ENCODE data around the gene SLC4A11.

SLC4A11 gene

DNA sequence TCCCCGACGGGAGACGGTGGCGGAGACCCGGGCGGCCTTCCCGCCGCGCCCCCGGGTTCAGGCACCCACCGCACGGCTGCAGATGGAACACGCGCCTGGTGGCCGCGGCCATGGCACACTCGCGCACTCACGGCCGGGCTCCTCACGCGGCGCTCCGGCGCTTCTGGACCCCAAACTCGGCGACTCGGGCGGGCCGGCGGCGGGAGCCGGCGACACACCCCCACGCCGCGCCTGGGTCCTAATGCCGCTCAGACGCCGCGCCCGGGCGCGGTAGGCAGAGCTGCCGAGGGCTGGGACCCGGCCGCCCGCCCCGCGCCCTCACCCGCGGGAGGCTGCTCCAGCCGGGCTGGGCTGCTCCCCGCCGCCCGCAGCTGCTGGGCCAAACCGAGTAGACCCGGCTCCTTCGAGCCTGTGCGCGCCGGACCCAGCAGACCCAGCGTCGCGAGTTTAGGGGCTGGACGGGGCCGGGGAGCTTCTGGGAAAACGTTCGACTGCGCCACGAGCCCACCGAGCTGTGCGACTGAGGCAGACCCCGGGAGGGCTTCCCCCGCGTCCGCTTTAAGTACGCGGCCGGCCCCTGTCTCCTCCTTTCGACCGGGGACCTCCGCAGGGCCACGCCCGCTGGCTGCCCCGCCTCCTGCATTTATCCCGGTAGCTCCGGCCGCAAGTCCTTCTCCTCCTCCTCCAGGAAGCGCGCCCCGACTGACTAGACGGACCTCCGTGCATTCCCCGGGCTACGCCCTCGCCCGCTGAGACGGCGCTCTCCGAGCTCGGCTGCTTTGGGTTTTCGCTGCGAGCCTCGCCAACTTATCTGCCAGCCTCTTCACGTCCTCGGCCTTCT is at the start of gene SLC4A11:
SLC4A11 (minus strand) TSS at position 165 of the 841 bp plus-strand sequence; CDS start at position 112, 53 bp downstream.
- peak; percentile 47 for DNase-seq

DNA sequence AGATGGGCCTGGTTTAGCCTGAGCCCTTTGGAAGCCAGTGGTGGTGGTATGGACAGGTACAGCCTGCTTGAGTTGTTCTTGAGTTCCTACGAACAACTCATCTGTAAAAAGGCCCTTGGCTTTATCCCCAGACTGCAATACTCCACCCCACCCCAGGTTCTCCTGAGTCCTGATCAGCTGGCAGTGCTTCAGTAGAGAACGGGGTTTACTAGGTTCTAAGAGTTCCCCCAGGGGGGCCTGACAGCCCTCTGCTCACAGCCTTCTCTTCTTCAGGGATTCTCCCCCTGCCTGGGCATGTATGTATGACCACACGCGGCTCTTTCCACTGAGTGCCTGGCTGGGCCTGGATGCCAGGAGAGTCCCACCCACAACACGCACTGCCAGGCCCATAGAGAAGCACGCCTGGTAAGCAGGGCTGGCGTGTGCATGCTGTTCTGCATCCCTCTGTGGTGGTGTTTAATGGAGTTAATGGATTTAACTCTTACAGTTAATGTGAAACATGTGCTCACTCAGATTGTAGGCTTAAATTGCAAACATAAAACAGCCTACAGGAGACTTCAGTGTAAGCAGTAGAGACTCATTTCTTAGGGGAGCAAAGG is 44.3 kb upstream of the SLC4A11 start:
- DNase-seq = no peak

DNA sequence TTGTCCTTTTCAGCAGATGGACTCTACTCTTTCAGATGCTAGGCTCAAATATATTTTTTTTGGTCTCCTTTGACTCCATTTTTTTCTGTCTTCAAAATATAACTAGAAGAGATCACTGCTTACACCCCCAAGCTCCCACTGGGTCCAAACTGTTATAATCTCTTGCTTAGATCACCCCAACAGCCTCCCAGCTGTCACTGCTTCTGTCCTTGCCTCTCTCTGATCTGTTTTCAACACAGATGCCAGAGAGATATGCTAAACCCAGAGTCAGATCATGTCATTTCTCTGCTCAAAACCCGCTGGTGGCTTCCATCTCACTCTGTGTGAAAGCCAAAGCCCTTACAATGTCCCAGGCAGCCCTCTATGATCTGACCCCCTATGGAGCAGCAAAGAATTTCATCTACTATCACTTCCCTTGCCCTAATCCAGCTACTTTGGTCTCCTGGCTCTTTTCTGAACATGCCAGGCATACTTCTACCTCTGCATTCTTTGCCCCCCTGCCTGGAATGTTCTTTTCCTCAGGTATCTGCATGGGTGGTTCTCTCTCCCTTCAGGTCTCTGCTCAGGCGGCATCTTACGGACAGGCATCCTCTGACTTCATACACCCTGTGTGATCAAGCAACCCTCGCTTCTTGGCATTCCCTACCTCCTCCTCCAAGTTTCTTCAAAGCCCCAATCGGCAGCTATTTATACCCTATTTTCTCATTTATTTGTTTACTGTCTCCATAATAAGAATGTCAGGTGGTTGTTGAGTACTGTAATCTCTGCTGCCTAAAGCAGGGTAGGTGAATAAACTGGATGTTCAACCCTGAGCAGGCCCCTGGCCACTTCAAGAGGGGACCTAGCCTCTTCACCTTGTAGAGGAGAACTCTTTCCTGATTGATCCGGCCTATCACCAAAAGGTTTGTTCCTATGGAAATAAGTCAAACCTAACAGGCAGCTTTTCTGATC is 43.6 kb upstream of the SLC4A11 start:
- DNase-seq = no peak

DNA sequence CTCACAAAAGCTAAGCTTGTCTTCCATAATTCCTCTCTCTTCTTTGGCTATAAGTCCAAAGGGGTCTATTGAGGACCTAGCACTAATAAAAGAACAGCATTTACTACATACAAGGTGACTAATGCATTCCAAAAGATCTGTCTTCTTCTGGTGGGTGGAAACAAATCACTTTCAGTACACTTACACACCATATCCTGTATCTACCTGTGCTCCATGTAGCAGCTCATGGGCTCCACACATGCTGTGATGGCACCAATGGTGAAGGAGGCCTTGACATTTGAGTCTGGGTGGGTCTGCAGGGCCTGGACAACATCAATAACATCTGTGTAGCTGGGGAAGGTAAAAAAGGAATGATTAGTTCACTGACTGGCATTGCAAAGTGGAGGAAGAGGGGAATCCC is 42.4 kb upstream of the SLC4A11 start:
- no peak for DNase-seq

DNA sequence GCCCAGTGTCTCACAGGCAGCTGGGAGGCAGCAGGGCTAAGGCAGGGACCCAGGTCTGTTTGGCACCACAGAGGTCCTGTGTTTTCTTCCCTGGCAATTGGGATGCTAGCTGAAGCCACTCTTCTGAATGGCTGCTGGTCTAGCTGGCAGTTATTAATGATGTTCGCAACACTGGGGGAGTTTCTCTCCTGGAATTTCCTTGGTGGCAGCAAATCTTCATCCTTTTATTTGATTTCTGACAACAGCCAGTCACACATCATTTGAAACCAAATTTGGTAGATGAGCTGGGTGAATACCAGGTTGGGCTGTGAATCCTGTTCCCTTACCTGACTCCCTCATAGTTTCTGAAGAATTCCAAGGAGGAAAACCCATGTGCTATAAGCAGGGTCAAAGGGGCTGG is 40.8 kb upstream of the SLC4A11 start:
- no peak for DNase-seq

DNA sequence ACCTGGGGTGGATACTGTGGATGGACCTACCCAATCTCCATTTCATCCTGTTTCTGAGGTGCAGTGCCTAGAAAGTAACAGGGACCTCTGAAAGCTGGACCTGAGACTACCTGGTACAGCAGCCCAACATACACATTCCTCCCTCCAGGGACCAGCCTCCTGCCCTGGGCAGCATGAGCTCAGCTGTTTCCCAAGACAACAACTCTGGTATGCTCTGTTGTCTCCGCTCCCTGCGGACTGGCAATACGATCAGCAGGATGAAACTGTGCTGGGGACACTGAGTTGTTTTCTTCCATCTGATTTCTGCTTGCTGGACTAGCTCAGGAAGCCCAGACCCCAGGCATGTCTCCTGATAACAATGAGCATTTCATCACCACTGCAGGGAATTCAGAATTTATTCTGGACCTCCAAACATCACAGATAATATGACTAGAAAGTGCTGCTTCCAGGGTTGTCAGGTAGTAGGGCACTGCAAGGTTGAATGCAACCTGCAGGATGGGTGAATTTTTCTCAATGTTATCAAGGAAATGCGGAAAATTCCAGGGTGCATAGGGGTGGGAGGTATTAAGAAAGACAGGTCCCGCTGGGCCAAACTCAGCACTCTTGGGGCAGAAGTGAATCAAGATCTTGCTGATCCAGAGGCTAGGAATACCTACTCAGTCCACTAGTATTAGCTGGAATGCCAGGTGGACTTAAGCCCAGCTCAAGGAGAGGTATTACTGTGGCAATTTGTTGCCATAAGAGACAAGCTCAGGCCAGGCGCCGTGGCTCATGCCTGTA is 38.9 kb upstream of the SLC4A11 start:
- DNase-seq = no peak

DNA sequence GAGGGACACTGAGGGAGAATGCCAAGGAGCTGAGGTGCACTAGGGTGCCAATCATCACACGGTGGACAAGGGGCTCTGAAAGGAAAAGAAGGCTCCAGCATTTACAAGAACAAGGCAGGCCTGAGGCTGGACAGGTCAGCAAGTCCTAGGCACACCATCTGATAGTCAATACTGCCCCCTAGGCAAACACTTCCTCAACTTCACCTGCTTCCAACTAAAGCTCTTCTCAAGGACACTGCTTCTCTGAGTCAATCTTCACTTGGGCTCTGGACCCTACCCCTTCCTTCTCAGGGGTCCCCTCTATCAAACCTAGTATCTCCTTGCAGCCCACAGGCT is 37.7 kb upstream of the SLC4A11 start:
- no peak for DNase-seq

DNA sequence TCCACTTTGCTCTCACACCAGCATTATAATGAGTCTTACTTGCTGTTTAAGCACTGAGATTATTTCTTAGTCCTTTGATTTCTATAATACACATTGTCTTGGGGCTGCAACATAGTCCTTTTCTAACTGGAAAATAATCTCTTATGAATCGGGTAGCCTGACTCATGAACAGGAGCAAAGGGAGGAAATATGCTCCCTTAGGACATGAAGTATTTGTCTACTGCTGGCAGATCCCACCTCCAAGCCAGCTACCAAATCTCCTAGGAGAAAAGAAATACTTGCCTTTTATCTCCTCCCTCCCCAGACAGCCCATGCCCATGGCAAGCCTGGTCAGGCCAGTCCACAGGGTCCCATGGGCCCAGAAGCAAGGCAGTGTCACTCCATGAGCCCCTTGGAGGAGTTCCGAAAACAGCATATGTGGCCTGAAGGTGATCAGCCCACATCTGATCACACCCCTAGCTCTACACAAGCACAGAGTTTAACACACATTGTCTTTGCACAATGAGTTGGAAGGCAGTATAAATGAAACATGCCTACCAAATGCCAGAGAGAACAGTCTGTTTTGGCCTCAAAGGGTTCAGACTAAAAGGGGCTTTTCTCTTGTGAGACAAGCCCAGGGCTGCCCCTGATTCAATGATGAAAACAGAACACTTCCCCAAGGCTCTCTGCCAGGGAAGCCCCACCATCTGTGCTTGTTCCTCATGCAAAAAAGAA is 37.1 kb upstream of the SLC4A11 start:
- DNase-seq = no peak

DNA sequence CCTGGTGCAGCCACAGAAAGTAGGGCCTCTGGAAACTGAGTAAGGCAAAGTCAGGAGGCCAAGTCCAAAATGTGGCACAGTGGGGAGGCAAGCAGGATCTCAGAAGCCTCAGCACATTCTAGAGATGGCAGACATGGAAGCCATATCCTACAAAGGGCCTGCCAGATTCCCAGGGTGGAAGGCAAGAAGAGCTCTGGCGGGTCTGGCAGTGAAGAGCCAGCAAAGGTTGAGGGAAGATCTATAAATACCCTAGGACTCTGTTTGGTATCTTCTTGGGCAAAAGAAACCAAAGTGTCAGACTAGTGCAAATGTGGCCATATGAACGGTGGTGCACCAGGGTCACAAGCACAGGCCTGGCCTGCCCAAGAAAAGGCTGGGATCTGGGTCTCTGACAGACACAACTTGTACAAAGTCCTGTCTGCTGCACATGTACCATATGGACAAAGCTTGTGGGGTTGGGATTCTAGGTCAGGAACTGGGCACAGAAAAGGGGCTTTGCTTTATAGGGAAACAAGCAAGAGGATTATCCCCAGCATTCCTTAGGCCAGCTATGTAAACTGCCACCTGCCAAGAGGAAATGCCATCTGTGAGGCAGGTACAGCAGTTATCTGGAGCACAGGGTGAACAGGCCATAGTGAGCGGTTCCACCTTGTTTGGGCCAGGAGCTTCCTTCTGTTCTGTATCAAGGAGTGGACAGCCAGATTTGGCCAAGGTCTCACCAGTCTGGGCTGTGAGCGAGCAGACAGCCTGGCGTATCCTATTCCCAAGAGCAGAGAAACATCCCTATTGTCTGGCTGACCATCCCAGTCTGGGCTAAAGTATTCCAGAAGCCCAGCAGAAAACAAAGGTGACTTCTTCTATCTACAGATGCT is 36.3 kb upstream of the SLC4A11 start:
- no peak for DNase-seq

DNA sequence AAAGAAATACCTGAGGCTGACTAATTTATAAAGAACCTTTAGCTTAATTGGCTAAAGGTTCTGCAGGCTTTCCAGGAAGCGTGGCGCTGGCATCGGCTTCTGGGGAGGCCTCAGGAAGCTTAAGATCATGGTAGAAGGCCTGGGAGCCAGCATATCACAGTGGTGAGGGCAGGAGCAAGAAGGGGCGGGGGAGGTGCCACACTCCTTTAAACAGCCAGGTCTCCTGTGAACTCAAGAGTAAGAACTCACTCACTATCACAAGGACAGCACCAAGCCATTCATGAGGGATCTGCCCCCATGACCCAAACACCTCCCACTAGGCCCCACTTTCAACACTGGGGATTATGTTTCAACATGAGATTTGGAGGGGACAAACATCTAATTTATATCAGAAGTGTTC is 34.4 kb upstream of the SLC4A11 start:
- no peak for DNase-seq

DNA sequence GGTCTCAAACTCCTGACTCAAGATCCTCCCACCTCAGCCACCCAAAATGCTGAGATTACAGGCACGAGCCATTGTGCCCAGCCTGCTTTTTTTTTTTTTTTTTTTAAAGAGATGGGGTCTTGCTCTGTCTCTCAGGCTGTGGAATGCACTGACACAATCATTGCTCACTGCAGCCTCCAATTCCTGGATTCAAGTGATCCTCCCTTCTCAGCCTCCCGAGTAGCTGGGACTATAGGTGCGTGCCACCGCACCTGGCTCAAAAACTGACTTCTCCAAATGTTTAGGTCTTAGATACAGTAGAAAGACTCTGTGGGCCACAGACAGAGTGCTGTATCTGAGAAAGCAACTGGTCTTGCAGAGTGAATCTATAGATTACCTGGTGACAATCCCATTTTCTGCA is 31.1 kb upstream of the SLC4A11 start:
- DNase-seq = no peak

DNA sequence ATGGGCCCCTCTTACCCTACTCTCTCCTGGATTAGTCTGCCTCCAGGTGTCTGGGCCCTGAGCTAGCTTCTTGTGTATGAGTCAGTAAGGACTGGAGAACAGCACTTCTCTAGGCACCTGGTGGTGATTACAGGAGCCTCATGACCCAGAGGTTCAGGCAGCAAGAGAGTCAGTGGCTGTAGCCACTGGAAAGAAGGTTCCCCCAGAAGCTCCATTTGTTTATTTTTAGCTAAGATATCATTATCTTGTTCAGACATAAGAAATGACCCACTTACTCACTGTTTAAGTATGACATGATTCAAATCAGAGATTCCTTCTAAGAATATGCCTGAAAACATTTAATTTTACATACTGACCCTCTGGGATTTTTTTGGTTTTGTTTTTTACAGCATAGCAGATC is 23.6 kb upstream of the SLC4A11 start:
- no peak for DNase-seq

DNA sequence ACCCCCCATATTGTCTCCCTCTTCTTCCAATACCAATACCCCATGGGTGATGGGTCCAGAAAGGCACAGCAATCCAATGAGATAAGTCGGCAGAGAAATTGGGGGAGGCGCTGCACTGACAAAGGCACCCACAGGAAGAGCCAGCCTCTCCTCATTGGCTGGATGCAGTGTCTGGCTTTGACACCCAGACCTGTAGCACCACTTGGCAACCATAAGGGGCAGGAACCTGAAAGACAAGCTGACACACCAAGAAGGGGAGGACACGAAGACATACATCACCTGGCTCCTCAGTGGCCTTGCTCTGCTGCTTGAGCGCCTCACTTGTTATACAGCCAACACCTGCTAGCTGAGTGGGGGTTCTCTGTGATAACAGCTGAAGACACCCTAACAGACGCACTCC is 19.4 kb upstream of the SLC4A11 start:
- no peak for DNase-seq

DNA sequence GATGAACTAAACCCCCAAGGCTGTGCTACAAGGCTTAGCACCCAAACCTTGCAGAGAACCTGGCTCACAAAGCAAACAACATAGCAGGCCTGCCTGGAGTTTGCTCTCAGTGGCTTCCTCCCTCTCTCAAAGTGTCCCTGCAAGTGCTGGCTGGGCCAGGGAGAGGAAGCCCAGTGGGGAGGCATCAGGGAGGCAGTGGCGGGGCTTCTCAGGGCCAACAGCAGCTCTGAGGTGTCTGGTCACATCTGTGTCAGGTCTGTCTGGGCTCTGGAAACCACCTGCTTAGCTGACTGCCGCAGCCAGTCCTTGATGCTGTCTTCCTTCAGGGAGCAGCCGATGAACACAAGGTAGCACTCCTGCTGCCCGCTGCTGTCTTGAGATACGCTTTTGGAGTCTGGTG is 16.7 kb upstream of the SLC4A11 start:
- DNase-seq = no peak

DNA sequence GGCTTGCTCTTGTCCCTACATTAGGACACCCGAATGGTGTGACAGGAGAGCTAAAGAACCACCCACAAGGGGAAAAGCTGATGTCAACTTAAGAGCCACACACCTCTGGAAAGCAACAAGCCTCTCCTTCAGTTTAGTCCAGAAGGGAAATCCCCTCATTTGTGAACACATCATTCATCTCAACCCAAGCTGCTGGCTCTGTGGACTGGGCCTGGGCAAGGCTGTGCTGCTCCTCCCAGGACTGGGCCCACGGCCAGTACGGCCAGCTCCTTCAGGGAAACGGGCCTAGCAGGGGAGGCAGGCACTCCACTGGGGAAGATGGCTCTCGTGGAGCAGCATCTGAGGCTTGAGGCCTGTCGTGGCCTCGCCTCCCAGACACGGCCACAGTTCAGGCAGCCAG is 12.8 kb upstream of the SLC4A11 start:
- no peak for DNase-seq

DNA sequence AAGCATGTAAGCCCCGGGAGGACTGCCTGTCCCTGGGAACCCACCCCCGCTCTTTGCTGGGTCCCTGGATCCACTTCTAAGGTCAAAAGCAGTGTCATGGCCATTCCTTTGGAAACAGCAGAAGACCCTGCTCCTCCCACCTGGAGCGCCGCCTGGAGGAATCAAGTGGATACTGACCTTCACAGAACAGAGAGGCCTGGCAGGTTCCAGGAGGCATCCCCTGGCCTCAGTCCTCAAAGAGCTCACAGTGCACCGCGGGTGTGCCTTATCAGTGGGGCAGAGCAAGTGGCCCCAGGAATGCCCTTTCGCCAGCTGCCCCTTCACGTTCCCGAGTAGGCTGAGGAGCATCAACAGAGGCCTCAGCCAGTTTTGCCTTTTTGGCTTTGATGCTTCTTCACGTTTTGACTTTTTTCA is 11.1 kb upstream of the SLC4A11 start:
- no peak for DNase-seq

DNA sequence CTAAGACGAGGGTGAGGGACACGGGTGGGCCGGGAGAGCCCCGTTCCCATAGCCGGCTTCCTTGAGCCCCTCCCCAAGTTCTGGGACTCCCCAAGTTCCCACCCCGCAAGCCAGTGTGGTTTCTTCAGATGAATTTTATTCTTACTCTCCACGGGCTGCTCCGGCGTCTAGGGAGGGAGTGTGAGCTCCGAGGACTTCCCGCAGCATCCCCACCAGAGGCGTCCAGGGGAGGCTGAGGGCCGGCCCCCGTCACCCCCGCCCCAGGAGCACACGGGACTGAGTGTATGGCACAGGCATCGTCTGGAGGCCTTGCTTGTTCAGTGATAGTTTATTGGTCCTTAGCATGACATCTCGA is 10.0 kb upstream of the SLC4A11 start:
- DNase-seq = no peak

DNA sequence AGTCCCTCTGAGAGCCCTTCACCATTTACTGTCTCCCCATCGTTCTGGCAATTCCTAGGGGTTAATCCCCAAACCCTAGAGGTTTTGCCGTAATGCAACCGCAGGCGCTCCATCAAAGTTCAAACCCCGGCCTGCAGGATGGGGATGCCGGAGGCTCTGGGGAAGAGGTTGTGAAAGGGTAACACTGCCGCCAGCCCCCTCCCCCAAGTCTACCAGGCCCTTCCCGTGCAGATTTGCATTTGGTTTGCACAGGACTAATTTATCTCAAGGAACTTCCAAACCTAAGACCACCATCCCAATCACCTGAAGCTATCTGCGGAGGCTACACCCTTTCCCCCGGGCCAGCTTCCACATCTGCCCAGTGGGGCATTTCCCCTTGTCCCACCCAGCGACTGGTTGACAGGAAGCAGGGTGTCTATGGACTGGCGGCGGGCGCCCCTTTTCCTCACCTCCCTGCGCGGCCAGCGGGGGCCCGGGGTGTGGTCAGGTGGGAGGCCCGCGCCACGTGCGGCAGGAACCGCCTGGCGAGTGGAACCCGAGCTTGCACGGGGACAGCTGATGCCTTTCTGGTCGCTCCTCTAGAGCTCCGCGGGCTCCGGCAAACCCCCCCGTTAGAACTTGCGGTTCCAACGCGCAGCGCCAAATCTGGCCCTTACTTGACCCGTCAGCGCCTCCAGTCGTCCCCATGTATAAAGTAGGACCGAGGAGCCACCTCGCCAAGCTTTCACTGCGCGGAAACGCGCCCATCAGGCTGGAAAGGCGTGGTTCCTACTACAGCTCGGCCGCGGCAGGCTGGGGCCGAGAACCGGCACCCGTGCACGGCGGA is 9.4 kb upstream of the SLC4A11 start:
- DNase-seq = peak; percentile 15

DNA sequence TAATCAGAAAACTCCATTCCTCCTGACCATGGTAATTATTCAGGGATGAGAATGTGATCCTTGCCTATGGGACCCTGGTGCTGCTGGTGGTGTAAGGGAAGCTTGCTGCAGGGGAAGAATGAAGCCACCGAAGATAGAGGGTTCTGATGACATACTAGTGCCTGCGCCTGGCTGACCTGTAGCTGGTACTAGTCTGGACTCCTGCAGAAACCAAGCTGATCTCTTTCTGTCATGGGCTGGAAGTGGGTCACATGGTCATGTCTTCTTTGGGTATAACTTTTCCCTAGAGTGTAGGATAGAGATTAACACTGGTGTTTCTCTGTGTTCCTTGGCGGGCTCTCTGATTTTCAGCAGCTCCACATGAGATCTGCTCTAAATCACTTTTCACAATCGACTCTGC is 8.6 kb upstream of the SLC4A11 start:
- DNase-seq = no peak

DNA sequence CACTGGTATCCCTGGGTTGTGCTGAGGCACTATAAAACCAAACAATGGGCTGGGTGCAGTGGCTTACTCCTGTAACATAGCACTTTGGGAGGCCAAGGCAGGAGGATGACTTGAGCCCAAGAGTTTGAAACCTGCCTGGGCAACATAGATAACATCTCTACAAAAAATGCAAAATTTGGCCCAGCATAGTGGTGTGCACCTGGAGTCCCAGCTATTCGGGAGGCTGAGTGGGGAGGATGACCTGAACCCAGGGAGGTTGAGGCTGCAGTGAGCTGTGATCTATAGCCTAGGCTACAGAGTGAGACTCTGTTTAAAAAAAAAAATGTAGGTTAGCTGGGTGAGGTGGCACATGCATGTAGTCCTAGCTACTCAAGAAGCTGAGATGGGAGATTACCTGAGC is 7.7 kb upstream of the SLC4A11 start:
- DNase-seq = no peak

Measured in NCI-H1105 treated with DMSO at 0.1 percent for 48 hours (cell line).